GM18858 (cell line): Measurements from ENCODE around the gene NCR2.

Source experiments
- ATAC-seq: cut with Tn5 transposase; IDR thresholded peaks from one replicate; pipeline ENCODE4 v1.9.1; 2021; ENCODE audit not compliant: unreplicated experiment

The NCR2 gene

DNA sequence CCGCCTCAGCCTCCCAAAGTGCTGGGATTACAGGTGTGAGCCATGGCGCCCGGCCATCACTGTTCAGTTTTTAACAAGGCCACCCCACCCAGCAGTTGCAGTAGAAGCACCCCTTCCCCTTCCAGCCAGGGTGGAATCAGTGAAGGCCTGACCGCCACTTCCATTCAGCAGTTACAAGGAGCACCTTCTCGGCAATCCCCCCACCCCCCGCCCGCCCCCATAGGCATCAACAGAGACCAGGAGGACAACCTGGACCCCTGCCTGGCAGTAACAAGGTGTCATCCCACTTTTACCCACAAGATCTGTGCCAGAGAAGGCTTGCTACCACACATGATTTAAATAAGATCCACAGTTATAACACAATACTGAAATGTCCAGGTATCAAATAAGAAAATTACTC is 23.1 kb downstream of the NCR2 start:
- no peak for ATAC-seq

- no peak for ATAC-seq
These were observed 24.4 kb downstream of the NCR2 start for GRCh38 chr6:41359617-41360313.

DNA sequence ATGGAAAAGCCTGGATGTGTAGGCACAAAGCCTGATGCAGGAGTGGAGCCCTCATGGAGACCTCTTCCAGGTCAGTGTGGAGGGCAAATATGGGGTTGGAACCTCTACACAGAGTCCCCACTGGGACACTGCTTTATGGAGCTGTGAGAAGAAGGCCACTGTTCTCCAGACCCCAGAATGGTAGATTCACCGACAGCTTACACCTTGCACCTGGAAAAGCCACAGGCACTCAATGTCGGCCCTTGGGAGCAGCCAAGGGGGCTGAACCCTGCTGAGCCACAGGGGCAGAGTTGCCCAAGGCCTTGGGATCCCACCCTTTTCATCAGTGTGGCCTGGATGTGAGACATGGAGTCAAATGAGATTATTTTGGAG is 24.9 kb downstream of the NCR2 start:
- no peak for ATAC-seq

DNA sequence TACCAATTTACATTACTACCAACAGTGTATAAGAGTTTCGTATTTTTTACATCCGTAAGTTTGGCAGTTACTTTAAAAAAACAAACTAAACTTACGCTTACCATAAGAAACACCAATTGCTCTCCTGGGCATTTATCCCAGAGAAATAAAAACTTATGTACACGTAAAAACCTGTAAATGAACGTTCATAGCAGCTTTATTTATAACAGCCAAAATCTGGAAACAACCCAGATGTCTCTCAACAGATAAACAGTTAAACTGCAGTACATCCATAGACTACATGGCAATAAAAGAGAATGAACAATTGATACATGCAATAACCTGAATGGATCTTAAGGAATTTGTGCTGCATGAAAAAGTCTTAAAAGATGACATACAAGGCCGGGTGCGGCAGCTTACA is 30.7 kb downstream of the NCR2 start:
- no peak for ATAC-seq

DNA sequence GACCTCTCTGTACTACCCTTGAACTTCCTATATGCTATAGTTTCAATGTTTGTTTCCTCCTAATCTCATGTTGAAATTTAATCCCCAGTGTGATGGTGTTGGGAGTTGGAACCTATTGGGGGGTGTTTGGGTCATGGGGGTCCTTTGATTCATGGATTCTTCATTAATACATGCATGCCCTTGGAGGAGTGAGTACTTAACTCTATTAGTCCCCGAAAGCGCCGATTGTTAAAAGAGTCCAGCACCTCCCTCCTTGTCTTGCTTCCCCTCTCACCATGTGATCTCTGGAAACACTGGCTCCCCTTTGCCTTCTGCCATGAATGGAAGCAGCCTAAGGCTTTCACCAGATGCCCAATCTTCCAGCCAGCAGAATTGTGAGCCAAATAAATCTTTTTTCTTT is 31.7 kb downstream of the NCR2 start:
- ATAC-seq, result no peak

- ATAC-seq, result no peak
These were observed 32.3 kb downstream of the NCR2 start for GRCh38 chr6:41367700-41368099.

GRCh38 chr6:41370488-41371111 is 35.2 kb downstream of the NCR2 start:
- no peak for ATAC-seq

- ATAC-seq, result no peak
These were observed 36.1 kb downstream of the NCR2 start for GRCh38 chr6:41371461-41371991.

DNA sequence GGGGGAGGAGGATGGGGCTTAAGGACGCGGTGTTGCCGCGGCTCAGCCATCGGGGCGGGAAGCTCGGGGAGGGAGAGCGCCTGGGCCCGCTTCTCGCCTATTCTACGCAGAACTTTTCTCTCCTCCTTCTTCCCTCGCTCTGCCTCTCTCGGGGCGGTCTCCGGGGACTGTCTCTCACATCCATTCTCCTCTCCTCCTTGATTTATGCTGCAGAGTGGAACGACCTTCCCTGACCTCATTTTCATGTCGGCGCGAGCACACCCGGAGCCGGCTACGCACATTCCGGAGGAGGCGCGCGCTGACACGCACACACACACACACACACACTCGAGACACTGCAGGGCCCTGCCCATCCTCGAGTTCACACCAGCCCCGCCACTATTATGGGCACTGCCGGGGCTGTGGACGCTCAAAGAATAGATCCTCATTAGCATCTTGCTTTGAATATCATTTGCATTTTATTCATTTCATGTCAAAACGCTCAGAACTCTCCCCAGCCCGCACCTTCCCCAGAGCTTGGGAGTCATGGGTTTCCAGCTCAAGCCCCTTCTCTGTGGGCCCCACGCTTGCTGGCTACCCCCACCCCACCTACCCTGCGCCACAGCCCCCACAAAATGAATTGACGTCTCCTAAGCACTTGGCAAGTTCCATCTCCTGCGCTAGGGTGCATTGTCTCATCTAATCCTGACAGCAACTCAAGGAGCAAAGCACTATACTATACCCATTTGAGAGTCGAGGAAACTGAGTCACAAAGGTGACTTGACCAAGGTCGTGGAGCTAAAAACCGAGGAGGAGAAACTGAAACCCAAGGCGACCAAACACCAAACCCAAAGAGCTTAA is 36.8 kb downstream of the NCR2 start:
- ATAC-seq, result no peak

- no peak for ATAC-seq
These were observed 37.6 kb downstream of the NCR2 start for GRCh38 chr6:41372832-41373626.

DNA sequence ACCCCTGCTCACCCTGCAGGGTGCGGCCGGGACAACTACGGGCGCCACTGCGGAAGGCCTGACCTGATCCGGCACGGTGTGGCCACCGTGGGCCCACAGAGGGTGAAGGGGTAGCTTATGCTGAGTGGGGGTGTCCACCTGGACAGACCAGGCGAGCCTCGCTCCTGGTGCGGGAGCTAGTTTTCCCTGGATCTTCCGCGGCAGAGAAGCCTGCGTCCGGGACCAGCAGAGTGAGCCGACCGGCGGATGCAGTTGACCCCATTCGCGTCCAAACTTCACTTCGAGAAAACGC is 38.2 kb downstream of the NCR2 start:
- ATAC-seq, result no peak

DNA sequence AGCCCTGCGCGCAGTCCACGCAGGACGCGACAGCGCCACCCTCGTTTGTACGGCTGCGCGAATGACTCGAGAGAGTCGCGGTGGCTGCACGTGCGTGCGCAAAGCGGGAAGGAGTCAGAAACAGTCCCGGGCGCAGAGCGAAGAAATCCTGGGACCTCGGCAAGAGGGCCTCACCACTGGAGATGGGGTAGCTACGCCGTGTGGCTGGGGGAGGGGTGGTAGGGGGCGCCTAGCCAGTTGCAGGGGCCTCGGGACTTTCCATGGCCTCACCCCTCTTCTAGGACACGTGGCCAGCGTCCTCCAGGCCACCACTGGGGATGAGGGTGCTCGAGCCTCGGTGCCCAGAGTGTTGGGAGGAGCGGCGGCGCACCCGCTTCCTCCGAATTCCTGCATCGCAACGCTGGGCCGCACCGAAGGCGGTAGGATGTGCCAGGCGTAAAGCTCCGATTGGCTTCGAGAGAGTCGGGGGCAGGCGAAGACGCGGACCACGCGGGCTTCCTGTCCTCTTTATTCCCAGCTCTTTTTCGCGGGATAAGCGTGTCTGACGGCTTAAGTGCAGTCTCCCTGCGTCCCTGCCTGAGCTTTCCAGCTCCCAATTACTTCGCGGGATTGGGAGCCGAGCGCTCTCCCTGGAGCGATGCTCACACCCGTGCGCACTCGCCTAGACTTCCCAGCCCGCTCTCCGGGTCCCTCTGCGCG is 38.7 kb downstream of the NCR2 start:
- no peak for ATAC-seq

DNA sequence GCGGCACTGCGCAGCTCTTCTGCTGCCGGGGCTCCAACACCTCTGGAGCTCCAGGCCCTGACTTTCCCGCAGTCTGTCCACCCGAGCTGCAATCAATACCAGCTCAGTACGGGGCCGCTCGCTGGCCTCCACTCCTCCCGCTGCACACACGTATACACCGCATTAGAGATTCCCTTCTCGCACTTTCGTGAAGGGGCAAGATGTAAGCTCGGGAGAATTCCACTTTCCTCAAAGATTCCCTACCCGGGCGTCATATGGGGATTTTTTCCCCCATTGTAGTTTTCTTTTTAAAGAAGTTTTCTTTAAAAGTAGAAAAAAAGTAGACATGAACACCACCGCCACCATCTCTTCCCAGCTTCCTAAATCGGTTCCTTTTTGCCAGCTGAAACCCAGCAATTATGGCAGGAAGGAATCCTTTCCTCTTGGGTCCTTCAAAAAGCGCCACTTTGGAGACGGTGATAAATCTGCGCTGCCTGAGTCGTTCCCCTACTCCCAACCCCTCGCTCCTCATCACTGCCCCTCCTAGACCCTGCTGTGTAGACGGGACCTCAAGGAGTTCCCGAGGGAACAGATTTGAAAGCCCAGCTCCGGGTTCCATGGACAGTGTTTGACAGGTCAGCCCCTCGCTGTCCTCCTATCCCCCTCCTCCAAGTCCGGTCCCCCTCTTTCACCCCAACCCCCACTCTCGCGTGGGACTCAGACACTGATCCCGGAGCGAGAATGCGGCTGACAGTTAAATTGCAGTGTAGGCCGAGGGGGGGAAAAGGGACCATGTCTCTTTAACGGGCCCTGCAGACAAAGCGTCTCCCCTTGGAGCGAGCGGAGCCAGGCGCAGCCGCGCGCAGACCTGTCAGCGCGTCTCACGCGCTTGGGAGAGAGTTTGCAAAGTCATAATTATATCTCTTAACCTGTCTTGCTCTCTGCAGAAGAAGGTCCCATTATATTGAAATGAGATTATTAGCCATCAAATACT is 39.5 kb downstream of the NCR2 start:
- no peak for ATAC-seq

DNA sequence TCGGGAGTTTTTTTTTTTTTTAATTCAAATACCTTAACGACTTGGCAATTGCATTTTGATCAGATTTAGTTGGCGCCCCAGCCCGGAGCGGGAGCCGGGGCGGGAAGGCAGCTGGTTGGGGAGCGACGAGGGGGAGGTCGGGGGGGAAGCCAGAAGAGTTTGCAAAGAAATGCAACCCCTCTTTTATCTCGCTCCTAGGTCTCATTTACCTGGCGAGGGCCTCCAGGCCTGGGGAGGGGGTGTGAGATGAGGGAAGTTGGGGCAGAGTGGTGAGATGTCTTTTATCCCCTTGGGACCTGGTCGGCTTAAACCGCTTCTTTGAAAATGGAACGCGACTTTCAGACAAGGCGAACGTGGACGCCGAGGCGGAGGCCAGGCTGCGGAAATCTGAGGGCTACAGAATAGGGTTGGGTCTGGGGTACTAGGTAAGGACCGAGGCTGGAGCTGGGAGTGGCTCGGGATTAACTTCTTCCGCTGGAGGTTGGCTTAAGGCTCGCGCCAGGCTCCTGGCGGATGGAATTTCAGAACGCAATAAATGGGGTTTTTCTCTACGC is 40.3 kb downstream of the NCR2 start:
- no peak for ATAC-seq

DNA sequence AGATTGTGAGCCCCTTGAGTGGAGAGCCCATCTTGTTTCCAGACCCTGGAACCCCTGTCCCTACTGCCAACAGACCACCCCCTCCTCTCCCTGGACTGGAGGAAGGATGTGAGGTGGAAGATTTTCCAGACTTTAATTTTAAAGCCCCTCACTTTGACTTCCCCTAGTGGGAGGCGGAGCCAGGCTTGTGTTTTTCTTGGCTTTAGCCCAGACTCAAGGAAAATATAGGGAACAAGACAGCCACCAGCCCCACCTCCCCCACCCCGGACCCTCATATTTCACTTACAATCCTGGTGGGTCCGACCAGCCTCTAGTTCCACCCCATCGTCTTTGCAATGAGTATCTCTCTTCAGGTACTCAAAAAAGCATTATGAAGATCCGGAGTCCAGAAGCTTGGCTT is 40.8 kb downstream of the NCR2 start:
- ATAC-seq, result no peak

DNA sequence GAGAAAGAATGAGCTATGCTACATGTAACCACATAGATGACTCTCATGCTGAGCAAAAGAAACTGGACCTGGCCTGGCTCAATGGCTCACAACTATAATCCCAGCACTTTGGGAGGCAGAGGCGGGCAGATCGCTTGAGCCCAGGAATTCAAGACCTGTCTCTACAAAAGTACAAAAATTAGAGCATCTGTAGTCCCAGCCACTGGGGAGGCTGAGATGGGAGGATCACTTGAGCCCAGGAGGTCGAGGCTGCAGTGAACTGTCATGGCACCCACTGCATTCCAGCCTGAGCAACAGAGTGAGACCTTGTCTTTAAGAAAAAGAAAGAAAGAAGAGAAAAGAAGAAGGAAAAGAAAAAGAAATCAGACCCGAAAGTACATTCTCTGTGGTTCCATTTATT is 41.7 kb downstream of the NCR2 start:
- no peak for ATAC-seq

- ATAC-seq, result no peak
These were observed 43.9 kb downstream of the NCR2 start for GRCh38 chr6:41379306-41379705.

- ATAC-seq, result no peak
These were observed 51.2 kb downstream of the NCR2 start for GRCh38 chr6:41386594-41386993.

DNA sequence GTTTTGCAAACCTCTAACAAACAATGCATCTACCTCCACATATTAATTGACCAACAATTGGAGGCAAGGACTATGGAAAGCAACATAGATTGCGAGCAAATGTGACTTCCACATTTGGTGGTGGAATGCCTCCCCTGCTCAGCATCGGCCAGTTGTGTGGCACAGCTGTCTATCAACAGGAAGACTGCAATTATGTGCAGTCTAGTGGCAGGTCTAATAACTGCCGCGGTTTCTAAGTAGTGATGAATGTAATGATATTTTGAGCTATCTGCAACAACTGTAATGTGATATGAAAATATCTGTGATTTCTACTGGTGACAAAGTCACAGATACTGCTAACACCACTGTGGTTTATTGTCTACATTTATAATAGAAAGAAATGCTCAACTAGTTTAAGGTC is 56.8 kb downstream of the NCR2 start:
- ATAC-seq, result no peak
